Measurements from ENCODE around the gene HBD. TPM values are rescaled to one million over a fixed set of nuclear protein-coding genes. Genes with fewer than 3 reads are reported as not detected.

The HBD gene
- total RNA-seq, 3 donors from 2014 or later, result not detected

- Histone ChIP-seq H3K27ac (no peak within 1 kb of the TSS), H3K4me1 (no peaks in the 10 kb centered on the region), H3K27me3 (no peaks in the 10 kb centered on the region), H3K4me3 (no peak within 1 kb of the TSS), H3K9me3 (no peaks in the 10 kb centered on the region), H3K36me3 (no peaks in the 10 kb centered on the region)
- no peak for TF ChIP-seq POLR2AphosphoS5 (IDR thresholded peaks at IDR 0.05)
- no peak for TF ChIP-seq POLR2A (IDR thresholded peaks at IDR 0.05)
- TF ChIP-seq, protein P1, sequence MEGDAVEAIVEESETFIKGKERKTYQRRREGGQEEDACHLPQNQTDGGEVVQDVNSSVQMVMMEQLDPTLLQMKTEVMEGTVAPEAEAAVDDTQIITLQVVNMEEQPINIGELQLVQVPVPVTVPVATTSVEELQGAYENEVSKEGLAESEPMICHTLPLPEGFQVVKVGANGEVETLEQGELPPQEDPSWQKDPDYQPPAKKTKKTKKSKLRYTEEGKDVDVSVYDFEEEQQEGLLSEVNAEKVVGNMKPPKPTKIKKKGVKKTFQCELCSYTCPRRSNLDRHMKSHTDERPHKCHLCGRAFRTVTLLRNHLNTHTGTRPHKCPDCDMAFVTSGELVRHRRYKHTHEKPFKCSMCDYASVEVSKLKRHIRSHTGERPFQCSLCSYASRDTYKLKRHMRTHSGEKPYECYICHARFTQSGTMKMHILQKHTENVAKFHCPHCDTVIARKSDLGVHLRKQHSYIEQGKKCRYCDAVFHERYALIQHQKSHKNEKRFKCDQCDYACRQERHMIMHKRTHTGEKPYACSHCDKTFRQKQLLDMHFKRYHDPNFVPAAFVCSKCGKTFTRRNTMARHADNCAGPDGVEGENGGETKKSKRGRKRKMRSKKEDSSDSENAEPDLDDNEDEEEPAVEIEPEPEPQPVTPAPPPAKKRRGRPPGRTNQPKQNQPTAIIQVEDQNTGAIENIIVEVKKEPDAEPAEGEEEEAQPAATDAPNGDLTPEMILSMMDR (IDR thresholded peaks at IDR 0.05), result no peak
- intact Hi-C loops (cut with DNase I; ENCODE audit: low total_unique reads), result no loop called here
- DNase-seq (ENCODE audit: low spot score in 2 of 2), result no peak
Measured at GRCh38 chr11:5200582-5200981, 33.7 kb downstream of the HBD start, which contains the start of gene OR51V1. Gene OR51V1 (minus strand): TSS chr11:5200682. CDS start chr11:5200682, 0 bp downstream.

DNA sequence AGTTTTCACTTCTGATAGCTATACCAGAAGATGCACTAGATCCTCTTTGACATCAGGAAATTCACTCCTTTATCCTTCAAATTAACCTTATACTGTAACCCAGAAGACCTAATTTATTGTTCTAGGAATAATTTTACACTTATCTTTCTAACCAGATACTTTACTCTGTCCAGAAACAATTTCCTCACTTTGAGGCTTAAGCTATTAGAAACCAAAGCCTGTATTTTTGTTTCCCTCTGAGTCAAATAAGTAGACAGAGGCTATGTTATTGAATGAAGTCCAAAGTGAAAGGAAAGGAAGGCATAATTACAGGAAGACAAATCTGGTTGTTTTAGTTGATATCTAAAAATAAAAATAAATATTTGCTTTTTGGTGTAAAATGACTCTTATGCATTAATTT lies 36.0 kb downstream of the HBD start:
- Histone ChIP-seq H3K9me3 (no peaks in the 10 kb centered on the region), H3K4me1 (no peaks in the 10 kb centered on the region), H3K27me3 (no peaks in the 10 kb centered on the region), H3K4me3 (no peak overlapping the region), H3K36me3 (no peaks in the 10 kb centered on the region), H3K27ac (no peak overlapping the region)
- no peak for TF ChIP-seq POLR2AphosphoS5 (IDR thresholded peaks at IDR 0.05)
- TF ChIP-seq, protein P1 (IDR thresholded peaks at IDR 0.05), result no peak
- TF ChIP-seq POLR2A (IDR thresholded peaks at IDR 0.05), result no peak
- intact Hi-C loops (cut with DNase I; ENCODE audit: low total_unique reads), result no loop called here
- no peak for DNase-seq (ENCODE audit: low spot score in 2 of 2)

- no peak for DNase-seq (ENCODE audit: low spot score in 2 of 2)
- H3K9me3 ChIP-seq, result no peaks in the 10 kb centered on the region
- no peaks in the 10 kb centered on the region for H3K4me1 ChIP-seq
- H3K27ac ChIP-seq, result no peak overlapping the region
- TF ChIP-seq POLR2AphosphoS5 (IDR thresholded peaks at IDR 0.05) (no peak), POLR2A (IDR thresholded peaks at IDR 0.05) (no peak)
- TF ChIP-seq, protein P1 (IDR thresholded peaks at IDR 0.05), result no peak
- no peak overlapping the region for H3K4me3 ChIP-seq
- intact Hi-C loops (cut with DNase I; ENCODE audit: low total_unique reads), result no loop called here
- H3K27me3 ChIP-seq, result no peaks in the 10 kb centered on the region
- H3K36me3 ChIP-seq, result no peaks in the 10 kb centered on the region
Measured at GRCh38 chr11:5197536-5197935, 36.7 kb downstream of the HBD start.

GRCh38 chr11:5196731-5197130 lies 37.6 kb downstream of the HBD start:
- Histone ChIP-seq H3K4me1 (no peaks in the 10 kb centered on the region), H3K9me3 (no peaks in the 10 kb centered on the region), H3K4me3 (no peak overlapping the region), H3K27ac (no peak overlapping the region), H3K36me3 (no peaks in the 10 kb centered on the region), H3K27me3 (no peaks in the 10 kb centered on the region)
- no peak for DNase-seq (ENCODE audit: low spot score in 2 of 2)
- intact Hi-C loops (cut with DNase I; ENCODE audit: low total_unique reads), result no loop called here
- TF ChIP-seq, protein P1 (IDR thresholded peaks at IDR 0.05), result no peak
- no peak for TF ChIP-seq POLR2AphosphoS5 (IDR thresholded peaks at IDR 0.05)
- TF ChIP-seq POLR2A (IDR thresholded peaks at IDR 0.05), result no peak

DNA sequence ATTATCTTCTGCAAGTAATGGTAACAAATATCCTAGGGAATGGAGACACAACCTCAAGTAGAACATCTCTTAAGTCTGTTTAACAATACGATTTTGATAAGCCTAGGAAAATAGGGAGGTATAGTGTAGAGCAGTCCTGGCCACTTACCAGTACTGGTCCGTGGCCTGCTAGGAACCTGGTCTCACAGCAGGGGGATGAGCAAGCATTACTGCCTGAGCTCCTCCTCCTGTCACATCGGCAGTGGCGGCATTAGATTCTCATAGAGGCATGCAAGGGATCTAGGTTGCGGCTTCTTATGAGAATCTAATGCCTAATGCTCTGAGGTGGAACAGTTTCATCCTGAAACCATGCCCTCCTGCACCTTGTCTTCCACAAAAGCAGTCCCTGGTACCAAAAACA lies 38.2 kb downstream of the HBD start:
- TF ChIP-seq, protein P1 (IDR thresholded peaks at IDR 0.05), result no peak
- no peak for TF ChIP-seq POLR2AphosphoS5 (IDR thresholded peaks at IDR 0.05)
- no peak for TF ChIP-seq POLR2A (IDR thresholded peaks at IDR 0.05)
- Histone ChIP-seq H3K27me3 (no peaks in the 10 kb centered on the region), H3K4me3 (no peak overlapping the region), H3K4me1 (no peaks in the 10 kb centered on the region), H3K36me3 (no peaks in the 10 kb centered on the region), H3K27ac (no peak overlapping the region), H3K9me3 (no peaks in the 10 kb centered on the region)
- intact Hi-C loops (cut with DNase I; ENCODE audit: low total_unique reads), result no loop called here
- no peak for DNase-seq (ENCODE audit: low spot score in 2 of 2)

Measured in breast epithelium (tissue), 4 donors.